ENCODE data around the gene DEPDC4.
"Not testable (repeated sequence)": the region's sequence is repeated elsewhere in the genome, so short reads cannot be mapped to it uniquely, and the experiment has no call there.

The DEPDC4 gene

DNA sequence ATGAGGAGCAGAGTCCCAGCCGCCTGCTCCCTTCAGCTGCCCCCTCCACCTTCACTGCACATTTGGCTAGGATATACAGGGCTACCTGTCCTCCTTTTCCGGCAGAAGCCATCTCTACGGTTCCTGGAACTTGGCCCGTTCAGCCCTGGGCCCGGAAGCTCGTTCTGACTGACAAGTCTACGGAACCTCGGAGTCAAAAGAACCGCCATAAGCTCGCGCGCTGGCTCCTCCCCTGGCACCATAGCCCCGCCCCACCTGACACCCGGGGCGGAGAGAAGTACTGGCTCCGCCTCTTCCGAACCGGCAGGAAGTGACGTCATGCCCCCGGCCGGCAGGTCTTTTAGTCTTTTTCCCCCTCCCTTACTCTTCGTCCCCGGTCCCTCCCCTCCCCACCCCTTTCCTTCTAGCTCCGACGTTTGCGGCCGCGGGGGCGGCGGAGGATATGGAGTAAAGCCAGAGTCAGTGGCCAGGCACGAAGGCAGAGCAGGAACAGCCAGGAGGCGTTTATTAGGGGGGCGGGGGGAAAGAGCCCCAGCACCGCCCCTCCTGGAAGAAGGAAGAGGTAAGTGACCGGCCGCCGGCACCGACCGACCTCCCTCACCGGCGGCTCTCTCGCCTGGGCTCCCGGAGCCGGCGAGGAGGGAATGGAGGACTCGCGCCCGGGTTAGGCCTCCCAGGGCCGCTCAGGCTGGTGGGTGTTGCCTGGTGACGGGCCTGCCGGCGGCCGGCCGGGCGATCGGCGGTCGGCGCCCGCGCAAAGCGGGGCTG is at the start of gene DEPDC4, which contains the start of gene SCYL2:
Gene DEPDC4 (minus strand): TSS at position 245 of the 768 bp plus-strand sequence. CDS start 3 bp downstream, at position 242.
Gene SCYL2 (plus strand): TSS at position 343 of the 768 bp plus-strand sequence. CDS start 15,794 bp downstream, outside the sequence.
- peak; percentile 93 for DNase-seq

GRCh38 chr12:100311317-100311716 is 44.4 kb upstream of the DEPDC4 start:
- DNase-seq, result no peak

DNA sequence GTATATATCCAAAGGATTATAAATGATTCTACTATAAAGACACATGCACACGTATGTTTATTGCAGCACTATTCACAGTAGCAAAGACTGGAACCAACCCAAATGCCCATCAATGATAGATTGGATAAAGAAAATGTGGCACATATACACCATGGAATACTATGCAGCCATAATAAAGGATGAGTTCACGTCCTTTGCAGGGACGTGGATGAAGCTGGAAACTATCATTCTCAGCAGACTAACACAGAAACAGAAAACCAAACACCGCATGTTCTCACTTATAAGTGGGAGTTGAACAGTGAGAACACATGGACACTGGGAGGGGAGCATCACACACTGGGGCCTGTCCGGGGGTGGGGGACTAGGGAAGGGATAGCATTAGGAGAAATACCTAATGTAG is 41.3 kb upstream of the DEPDC4 start:
- not testable (repeated sequence) for DNase-seq

DNA sequence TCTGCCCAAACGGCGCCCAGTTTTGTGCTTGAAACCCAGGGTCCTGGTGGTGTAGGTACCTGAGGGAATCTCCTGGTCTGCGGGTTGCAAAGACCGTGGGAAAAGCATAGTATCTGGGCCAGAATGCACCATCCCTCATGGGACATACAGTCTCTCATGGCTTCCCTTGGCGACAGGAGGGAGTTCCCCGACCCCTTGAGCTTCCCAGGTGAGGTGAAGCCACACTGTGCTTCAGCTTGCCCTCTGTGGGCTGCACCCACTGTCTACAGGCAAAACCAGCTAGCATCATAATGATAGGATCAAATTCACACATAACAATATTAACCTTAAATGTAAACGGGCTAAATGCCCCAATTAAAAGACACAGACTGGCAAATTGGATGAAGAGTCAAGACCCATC is 37.5 kb upstream of the DEPDC4 start:
- DNase-seq, result not testable (repeated sequence)

GRCh38 chr12:100303831-100304230 is 37.0 kb upstream of the DEPDC4 start:
- no peak for DNase-seq

DNA sequence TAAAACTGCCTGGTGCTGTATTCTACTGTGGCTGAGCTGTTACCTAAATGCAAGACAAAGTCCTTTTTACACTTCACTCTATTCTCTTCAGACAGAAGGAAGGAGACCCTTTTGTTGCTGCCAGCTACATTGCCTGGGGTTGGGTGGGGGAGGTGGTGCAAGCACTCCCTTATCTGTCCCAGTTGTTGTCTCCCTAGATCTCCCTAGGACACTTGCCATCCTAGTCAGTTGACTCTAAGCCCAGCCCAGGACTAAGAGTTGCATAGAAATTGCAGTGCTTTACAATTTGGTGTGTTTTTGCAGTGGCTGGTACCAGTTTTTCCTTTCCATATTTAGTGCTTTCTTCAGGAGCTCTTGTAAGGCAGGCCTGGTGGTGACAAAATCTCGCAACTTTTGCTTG is 35.2 kb upstream of the DEPDC4 start:
- DNase-seq, result no peak

- DNase-seq, result no peak
Measured at GRCh38 chr12:100295764-100296555, 29.1 kb upstream of the DEPDC4 start.

GRCh38 chr12:100294366-100294765 is 27.5 kb upstream of the DEPDC4 start:
- DNase-seq, result not testable (repeated sequence)

- no peak for DNase-seq
Measured at GRCh38 chr12:100293017-100293416, 26.1 kb upstream of the DEPDC4 start.

- DNase-seq, result no peak
Measured at GRCh38 chr12:100290016-100290415, 23.1 kb upstream of the DEPDC4 start.

- no peak for DNase-seq
Measured at GRCh38 chr12:100289038-100289437, 22.2 kb upstream of the DEPDC4 start.

DNA sequence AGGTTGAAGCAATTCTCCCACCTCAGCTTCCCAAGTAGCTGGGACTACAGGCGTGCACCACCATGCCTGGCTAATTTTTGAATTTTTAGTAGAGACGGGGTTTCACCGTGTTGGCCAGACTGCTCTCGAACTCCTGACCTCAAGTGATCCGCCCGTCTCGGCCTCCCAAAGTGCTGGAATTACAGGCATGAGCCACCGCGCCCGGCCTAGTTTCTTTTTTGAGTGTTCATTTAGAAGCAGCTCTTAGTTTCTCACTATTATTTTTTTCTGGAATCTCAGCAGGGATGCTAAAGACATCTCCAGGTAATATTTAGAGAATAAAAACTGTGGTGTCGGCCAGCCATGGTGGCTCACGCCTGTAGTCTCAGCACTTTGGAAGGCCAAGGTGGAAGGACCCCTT is 17.7 kb upstream of the DEPDC4 start:
- DNase-seq, result not testable (repeated sequence)

- no peak for DNase-seq
Measured at GRCh38 chr12:100279607-100280244, 12.8 kb upstream of the DEPDC4 start.

- DNase-seq, result no peak
Measured at GRCh38 chr12:100279159-100279558, 12.3 kb upstream of the DEPDC4 start.

- no peak for DNase-seq
Measured at GRCh38 chr12:100274291-100274690, 7.4 kb upstream of the DEPDC4 start.

- no peak for DNase-seq
Measured at GRCh38 chr12:100273782-100274181, 6.9 kb upstream of the DEPDC4 start.

- DNase-seq, result no peak
Measured at GRCh38 chr12:100268835-100269564, 2.1 kb upstream of the DEPDC4 start.

DNA sequence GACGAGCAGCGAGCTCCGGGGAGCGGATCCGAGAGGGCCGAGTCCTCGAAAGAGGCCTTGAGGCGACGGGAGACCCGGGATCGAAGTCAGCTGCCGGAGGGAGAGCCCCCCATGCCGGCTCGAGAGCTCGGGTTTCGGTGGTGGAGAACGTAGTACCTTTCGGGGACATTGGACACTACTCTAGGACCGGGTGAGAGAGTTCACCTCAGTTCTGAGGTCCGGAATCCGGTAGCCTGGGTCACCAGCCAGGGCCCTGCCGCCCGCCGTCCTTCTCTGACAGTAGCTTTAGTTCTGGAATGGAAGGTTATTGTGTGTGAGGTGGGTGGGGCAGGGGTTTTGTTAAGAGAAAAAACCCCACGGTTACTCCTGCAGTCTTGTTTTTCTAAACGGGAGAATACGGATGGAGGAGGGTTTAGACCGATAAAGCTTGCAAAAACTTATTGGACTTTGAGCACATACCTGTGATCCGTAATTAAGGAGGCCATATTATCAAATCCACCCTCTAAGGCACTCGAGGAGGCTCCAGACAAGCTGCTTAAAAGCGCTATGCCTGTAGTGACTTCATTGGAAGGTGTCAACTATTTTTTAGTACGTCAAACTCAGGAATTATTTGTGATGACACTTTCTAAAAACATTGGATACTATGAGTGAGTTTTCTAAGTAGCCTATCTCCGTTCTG is 863 bp upstream of the DEPDC4 start:
- DNase-seq, result peak; percentile 11

DNA sequence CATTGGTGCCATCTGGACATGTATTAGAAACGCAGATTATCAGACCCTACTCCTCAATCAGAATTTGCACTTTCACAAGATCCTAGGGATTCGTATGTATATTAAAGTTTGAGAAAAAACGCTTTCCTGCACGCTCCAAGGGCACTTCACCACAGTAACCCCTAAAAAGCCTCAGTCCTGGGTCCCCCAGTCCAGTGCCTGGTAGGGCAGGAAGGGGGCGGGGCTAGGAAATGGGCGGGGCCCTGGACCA is 369 bp downstream of the DEPDC4 start:
- DNase-seq, result peak; percentile 90

- DNase-seq, result no peak
Measured at GRCh38 chr12:100265732-100266584, 921 bp downstream of the DEPDC4 start.

DNA sequence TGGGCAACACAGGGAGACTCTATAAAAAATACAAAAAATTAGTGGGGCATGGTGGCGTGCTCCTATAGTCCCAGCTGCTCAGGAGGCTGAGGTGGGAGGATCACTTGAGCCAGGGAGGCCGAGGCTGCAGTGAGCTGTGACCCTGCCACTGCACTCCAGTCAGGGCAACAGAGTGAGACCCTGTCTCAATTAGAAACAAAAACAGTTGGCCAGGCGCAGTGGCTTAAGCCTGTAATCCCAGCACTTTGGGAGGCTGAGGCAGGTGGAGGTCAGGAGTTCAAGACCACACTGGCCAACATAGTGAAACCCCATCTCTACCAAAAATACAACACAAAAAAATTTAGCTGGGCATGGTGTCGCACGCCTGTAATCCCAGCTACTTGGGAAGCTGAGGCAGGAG is 1.8 kb downstream of the DEPDC4 start:
- DNase-seq, result not testable (repeated sequence)

All from activated CD4-positive, alpha-beta T cell treated with anti-CD3 and anti-CD28 coated beads, Interleukin-2, amount 50 U/mL, for 1 hour (primary cell).